Chondrocyte (in vitro differentiated cells): ENCODE measurements around the gene FAM72C. TPM values are rescaled to one million over a fixed set of nuclear protein-coding genes. Genes with fewer than 3 reads are reported as not detected.
"Not testable (repeated sequence)": the region's sequence is repeated elsewhere in the genome, so short reads cannot be mapped to it uniquely, and the experiment has no call there.

Experiments
- DNase-seq: peaks from one replicate; pipeline ENCODE4 v3.0.0; 2021; ENCODE audit warnings: mixed read lengths, low spot score
- H3K27ac Mint-ChIP-seq: one replicate; pipeline ENCODE4 v1.8.0; 2021; ENCODE audit warnings: mild to moderate bottlenecking, moderate library complexity, mixed read lengths; ENCODE audit not compliant: unreplicated experiment
- H3K27me3 Mint-ChIP-seq: 2 replicates; pipeline ENCODE4 v1.8.0; 2021; ENCODE audit warnings: low read depth, mixed read lengths
- H3K36me3 Mint-ChIP-seq: 2 replicates; pipeline ENCODE4 v1.8.0; 2021; ENCODE audit warnings: low read depth, mixed read lengths
- H3K4me1 Mint-ChIP-seq: 2 replicates; pipeline ENCODE4 v1.8.0; 2021; ENCODE audit warnings: low read depth, mild to moderate bottlenecking, mixed read lengths
- H3K4me3 Mint-ChIP-seq: one replicate; pipeline ENCODE4 v1.8.0; 2021; ENCODE audit warnings: mild to moderate bottlenecking, moderate library complexity, mixed read lengths; ENCODE audit not compliant: unreplicated experiment
- H3K9me3 Mint-ChIP-seq: 2 replicates; pipeline ENCODE4 v1.8.0; 2021; ENCODE audit warnings: low read depth, mixed read lengths
- long read RNA-seq: library from polyadenylated mRNA; stranded (forward); transcript quantifications from one replicate; pipeline ENCODE4 v2.0.0, GENCODE V29; 2021
- total RNA-seq: library from RNA; stranded (reverse); gene quantifications from 3 replicates; pipeline ENCODE4 v1.2.1, GENCODE V29; 2021

Gene FAM72C
- 0.31 to 0.97 TPM in 2 of 3 replicates, not detected in the other for total RNA-seq
- long read RNA-seq = 0 reads

- H3K9me3 Mint-ChIP-seq, DNase-seq, H3K27me3 Mint-ChIP-seq, H3K4me3 Mint-ChIP-seq, H3K36me3 Mint-ChIP-seq, H3K4me1 Mint-ChIP-seq, H3K27ac Mint-ChIP-seq: not testable (repeated sequence)
These were observed at the start of gene FAM72C for GRCh38 chr1:143971924-143972700. FAM72C (minus strand) TSS chr1:143971986; CDS start chr1:143971141, 845 bp downstream.

- H3K4me1 Mint-ChIP-seq, DNase-seq, H3K27me3 Mint-ChIP-seq, H3K27ac Mint-ChIP-seq, H3K9me3 Mint-ChIP-seq, H3K4me3 Mint-ChIP-seq, H3K36me3 Mint-ChIP-seq: not testable (repeated sequence)
These were observed 48.4 kb upstream of the FAM72C start for GRCh38 chr1:144020001-144020738.

GRCh38 chr1:144019101-144019500, 47.3 kb upstream of the FAM72C start:
- H3K4me1 Mint-ChIP-seq, H3K36me3 Mint-ChIP-seq, H3K9me3 Mint-ChIP-seq, H3K27ac Mint-ChIP-seq, H3K4me3 Mint-ChIP-seq, H3K27me3 Mint-ChIP-seq, DNase-seq: not testable (repeated sequence)

- DNase-seq, H3K27me3 Mint-ChIP-seq, H3K36me3 Mint-ChIP-seq, H3K4me1 Mint-ChIP-seq, H3K27ac Mint-ChIP-seq, H3K4me3 Mint-ChIP-seq, H3K9me3 Mint-ChIP-seq: not testable (repeated sequence)
These were observed 43.6 kb upstream of the FAM72C start for GRCh38 chr1:144015180-144015966.

- not testable (repeated sequence) for DNase-seq, H3K4me1 Mint-ChIP-seq, H3K27ac Mint-ChIP-seq, H3K36me3 Mint-ChIP-seq, H3K9me3 Mint-ChIP-seq, H3K27me3 Mint-ChIP-seq, H3K4me3 Mint-ChIP-seq
These were observed 42.7 kb upstream of the FAM72C start for GRCh38 chr1:144014528-144014927.

- not testable (repeated sequence) for H3K4me1 Mint-ChIP-seq, H3K4me3 Mint-ChIP-seq, H3K36me3 Mint-ChIP-seq, H3K9me3 Mint-ChIP-seq, H3K27me3 Mint-ChIP-seq, DNase-seq, H3K27ac Mint-ChIP-seq
These were observed 42.3 kb upstream of the FAM72C start for GRCh38 chr1:144014121-144014520.

- not testable (repeated sequence) for H3K36me3 Mint-ChIP-seq, H3K4me1 Mint-ChIP-seq, H3K9me3 Mint-ChIP-seq, H3K4me3 Mint-ChIP-seq, H3K27me3 Mint-ChIP-seq, H3K27ac Mint-ChIP-seq, DNase-seq
These were observed 40.5 kb upstream of the FAM72C start for GRCh38 chr1:144012168-144012733.

GRCh38 chr1:144009410-144009809, 37.6 kb upstream of the FAM72C start:
- H3K4me1 Mint-ChIP-seq, DNase-seq, H3K36me3 Mint-ChIP-seq, H3K4me3 Mint-ChIP-seq, H3K27ac Mint-ChIP-seq, H3K9me3 Mint-ChIP-seq, H3K27me3 Mint-ChIP-seq: not testable (repeated sequence)

- not testable (repeated sequence) for H3K4me1 Mint-ChIP-seq, H3K4me3 Mint-ChIP-seq, H3K9me3 Mint-ChIP-seq, H3K36me3 Mint-ChIP-seq, DNase-seq, H3K27ac Mint-ChIP-seq, H3K27me3 Mint-ChIP-seq
These were observed 32.5 kb upstream of the FAM72C start for GRCh38 chr1:144004259-144004658.

- DNase-seq, H3K4me1 Mint-ChIP-seq, H3K9me3 Mint-ChIP-seq, H3K4me3 Mint-ChIP-seq, H3K27me3 Mint-ChIP-seq, H3K36me3 Mint-ChIP-seq, H3K27ac Mint-ChIP-seq: not testable (repeated sequence)
These were observed 31.7 kb upstream of the FAM72C start for GRCh38 chr1:144003306-144004029.

- not testable (repeated sequence) for DNase-seq, H3K4me1 Mint-ChIP-seq, H3K4me3 Mint-ChIP-seq, H3K27ac Mint-ChIP-seq, H3K27me3 Mint-ChIP-seq, H3K9me3 Mint-ChIP-seq, H3K36me3 Mint-ChIP-seq
These were observed 30.5 kb upstream of the FAM72C start for GRCh38 chr1:144002141-144002881.
